ENCODE results near the gene CWC27. TPM values are rescaled to one million over a fixed set of nuclear protein-coding genes. Genes with fewer than 3 reads are reported as not detected.
A peak's percentile ranks its signal among the peaks of the same experiment; 100 is the strongest.

CWC27 gene
- total and polyA plus RNA-seq, 9 of the 15 experiments (the other 6 are each of a cell fraction or from before 2014, with no cell fraction given) = 19.7 to 49.3 (median 38.3) TPM

DNA sequence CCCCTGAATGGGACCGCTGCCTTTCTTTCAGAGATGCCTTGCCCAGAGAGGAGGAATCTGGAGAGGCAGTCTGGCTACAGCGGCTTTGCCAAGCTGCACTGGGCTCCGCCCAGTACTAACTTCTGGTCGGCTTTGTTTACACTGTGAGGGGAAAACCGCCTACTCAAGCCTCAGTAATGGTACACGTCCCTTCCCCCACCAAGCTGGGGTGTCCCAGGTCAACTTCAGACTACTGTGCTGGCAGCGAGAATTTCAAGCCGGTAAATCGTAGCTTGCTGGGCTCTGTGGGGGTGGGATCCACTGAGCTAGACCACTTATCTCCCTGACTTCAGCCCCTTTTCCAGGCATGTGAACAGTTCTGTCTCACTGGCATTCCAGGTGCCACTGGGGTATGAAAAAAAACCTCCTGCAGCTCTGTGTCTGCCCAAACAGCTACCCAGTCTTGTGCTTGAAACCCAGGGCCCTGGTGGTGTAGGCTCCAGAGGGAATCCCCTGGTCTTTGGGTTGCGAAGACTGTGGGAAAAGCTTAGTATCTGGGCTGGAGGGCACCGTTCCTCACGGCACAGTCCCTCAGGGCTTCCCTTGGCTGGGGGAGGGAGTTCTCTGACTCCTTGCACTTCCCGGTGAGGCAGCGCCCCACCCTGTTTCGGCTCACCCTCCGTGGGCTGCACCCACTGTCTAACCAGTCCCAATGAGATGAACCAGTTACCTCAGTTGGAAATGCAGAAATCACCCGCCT, 171.2 kb downstream of the CWC27 start (continued):
- TF ChIP-seq, protein P1, sequence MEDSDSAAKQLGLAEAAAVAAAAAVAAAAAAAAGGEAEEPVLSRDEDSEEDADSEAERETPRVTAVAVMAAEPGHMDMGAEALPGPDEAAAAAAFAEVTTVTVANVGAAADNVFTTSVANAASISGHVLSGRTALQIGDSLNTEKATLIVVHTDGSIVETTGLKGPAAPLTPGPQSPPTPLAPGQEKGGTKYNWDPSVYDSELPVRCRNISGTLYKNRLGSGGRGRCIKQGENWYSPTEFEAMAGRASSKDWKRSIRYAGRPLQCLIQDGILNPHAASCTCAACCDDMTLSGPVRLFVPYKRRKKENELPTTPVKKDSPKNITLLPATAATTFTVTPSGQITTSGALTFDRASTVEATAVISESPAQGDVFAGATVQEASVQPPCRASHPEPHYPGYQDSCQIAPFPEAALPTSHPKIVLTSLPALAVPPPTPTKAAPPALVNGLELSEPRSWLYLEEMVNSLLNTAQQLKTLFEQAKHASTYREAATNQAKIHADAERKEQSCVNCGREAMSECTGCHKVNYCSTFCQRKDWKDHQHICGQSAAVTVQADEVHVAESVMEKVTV (CRISPR knock-in tag; IDR thresholded peaks at IDR 0.05) = no peak

DNA sequence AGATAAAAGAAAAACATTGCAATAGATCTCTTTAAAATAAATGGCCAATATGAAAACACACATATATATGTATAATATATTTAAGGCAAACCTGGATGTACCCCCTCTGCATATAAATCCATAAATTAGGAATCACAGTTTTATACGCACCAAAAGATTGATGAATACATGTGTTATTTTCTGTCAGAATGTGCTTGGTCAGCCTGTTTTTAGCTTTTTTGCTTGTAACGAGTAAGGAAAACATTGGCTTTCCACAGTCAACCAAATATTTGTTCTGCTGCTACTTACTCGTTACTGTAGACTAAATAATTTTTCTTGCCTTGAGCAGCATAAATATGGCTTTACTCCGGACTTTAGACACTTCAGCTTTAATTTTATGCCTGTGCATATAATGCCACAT, 173.7 kb downstream of the CWC27 start:
- ATAC-seq (no peak), DNase-seq (ENCODE audit: extremely low read depth in 1 of 4, low spot score in 3 of 4) (no peak), FAIRE-seq (no peak)
- H3K79me2 ChIP-seq (ENCODE audit: control insufficient read depth, insufficient read depth, low read length) = no peaks in the 10 kb centered on the region
- WGBS (ENCODE audit: insufficient coverage, low coverage, missing lambda C conversion rate) = 69% methylated on average over 4 of the region's 4 CpGs
- no peak overlapping the region for H3K4me2 ChIP-seq (ENCODE audit: insufficient read depth, low read length)
- intact Hi-C loops (cut with micrococcal nuclease) = loop anchor here (10.0 kb wide), 2 partner anchors 128 to 308 kb away; no protein-coding TSS in a partner anchor
- no peaks in the 10 kb centered on the region for H3K9me1 ChIP-seq (ENCODE audit: control insufficient read depth, insufficient read depth, low read length)
- no peaks in the 10 kb centered on the region for H4K20me1 ChIP-seq (replicated peaks; ENCODE audit: control insufficient read depth, insufficient read depth, low read length)
- BruUV-seq (replicated peaks) = no TSS peak
- no peak overlapping the region for H3K9ac ChIP-seq (ENCODE audit: insufficient read depth in 1 of 2, low read depth in 2 of 2, low read length in 2 of 2)
- ChIA-PET CTCF (ENCODE audit: low intra/inter-chr PET ratio) (no interaction called here), POLR2A (no interaction called here)
- no peak overlapping the region for H3K4me3 ChIP-seq
- no peaks in the 10 kb centered on the region for H3K36me3 ChIP-seq (ENCODE audit: control insufficient read depth, insufficient read depth, low read length)
- H3K4me1 ChIP-seq (replicated peaks in 1 of 2; ENCODE audit: control insufficient read depth in 2 of 2, insufficient read depth in 2 of 2, low read length in 2 of 2) = peaks cover 0 to 3% of the 10 kb centered on the region in 2 experiments; a peak in 3 of 5 replicates
- no peak for TF ChIP-seq BHLHE40 (IDR thresholded peaks at IDR 0.05; ENCODE audit: low read length)
- no peak for TF ChIP-seq EWSR1 (IDR thresholded peaks at IDR 0.05; ENCODE audit: borderline replicate concordance, low read depth, partially characterized antibody)
- TF ChIP-seq JUNB (CRISPR knock-in tag; conservative IDR thresholded peaks at IDR 0.05) = no peak
- TF ChIP-seq ZNF316 (IDR thresholded peaks at IDR 0.05) = peak; percentile 20; the same call in 1 of the 2 replicates
- 0 out of 2 replicates have a peak, but pooled peaks have one; percentile 8 for TF ChIP-seq C11orf30 (IDR thresholded peaks at IDR 0.05; ENCODE audit: low read depth)
- TF ChIP-seq CCAR2 (IDR thresholded peaks at IDR 0.05; ENCODE audit: low read depth, low read length) = no peak
- no peak for TF ChIP-seq ILK (tag; IDR thresholded peaks at IDR 0.05; ENCODE audit: borderline replicate concordance, low read depth)
- TF ChIP-seq POLR2AphosphoS2 (IDR thresholded peaks at IDR 0.05; ENCODE audit: low read length) = no peak
- no peak for TF ChIP-seq TBL1XR1 (IDR thresholded peaks at IDR 0.05; ENCODE audit: low read length in 2 of 2)
- TF ChIP-seq IFI16 (CRISPR knock-in tag; IDR thresholded peaks at IDR 0.05) = no peak
- TF ChIP-seq, protein P2, sequence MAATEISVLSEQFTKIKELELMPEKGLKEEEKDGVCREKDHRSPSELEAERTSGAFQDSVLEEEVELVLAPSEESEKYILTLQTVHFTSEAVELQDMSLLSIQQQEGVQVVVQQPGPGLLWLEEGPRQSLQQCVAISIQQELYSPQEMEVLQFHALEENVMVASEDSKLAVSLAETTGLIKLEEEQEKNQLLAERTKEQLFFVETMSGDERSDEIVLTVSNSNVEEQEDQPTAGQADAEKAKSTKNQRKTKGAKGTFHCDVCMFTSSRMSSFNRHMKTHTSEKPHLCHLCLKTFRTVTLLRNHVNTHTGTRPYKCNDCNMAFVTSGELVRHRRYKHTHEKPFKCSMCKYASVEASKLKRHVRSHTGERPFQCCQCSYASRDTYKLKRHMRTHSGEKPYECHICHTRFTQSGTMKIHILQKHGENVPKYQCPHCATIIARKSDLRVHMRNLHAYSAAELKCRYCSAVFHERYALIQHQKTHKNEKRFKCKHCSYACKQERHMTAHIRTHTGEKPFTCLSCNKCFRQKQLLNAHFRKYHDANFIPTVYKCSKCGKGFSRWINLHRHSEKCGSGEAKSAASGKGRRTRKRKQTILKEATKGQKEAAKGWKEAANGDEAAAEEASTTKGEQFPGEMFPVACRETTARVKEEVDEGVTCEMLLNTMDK (IDR thresholded peaks at IDR 0.05; ENCODE audit: borderline replicate concordance, insufficient read depth, low read depth, low read length, poor library complexity, severe bottlenecking) = no peak
- TF ChIP-seq NEUROD1 (IDR thresholded peaks at IDR 0.05; ENCODE audit: borderline replicate concordance, low read depth, low read length, partially characterized antibody) = no peak
- TF ChIP-seq, protein P3, sequence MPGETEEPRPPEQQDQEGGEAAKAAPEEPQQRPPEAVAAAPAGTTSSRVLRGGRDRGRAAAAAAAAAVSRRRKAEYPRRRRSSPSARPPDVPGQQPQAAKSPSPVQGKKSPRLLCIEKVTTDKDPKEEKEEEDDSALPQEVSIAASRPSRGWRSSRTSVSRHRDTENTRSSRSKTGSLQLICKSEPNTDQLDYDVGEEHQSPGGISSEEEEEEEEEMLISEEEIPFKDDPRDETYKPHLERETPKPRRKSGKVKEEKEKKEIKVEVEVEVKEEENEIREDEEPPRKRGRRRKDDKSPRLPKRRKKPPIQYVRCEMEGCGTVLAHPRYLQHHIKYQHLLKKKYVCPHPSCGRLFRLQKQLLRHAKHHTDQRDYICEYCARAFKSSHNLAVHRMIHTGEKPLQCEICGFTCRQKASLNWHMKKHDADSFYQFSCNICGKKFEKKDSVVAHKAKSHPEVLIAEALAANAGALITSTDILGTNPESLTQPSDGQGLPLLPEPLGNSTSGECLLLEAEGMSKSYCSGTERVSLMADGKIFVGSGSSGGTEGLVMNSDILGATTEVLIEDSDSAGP (CRISPR knock-in tag; IDR thresholded peaks at IDR 0.05) = no peak
- H3K27me3 ChIP-seq (ENCODE audit: control insufficient read depth in 2 of 2, insufficient read depth in 2 of 2, low read length in 2 of 2) = no peaks in the 10 kb centered on the region
- no peaks in the 10 kb centered on the region for H3K9me3 ChIP-seq (replicated peaks; ENCODE audit: control insufficient read depth, insufficient read depth, low read depth, low read length)
- H2AFZ ChIP-seq (ENCODE audit: low read depth, low read length) = no peak overlapping the region
- H3K27ac ChIP-seq (ENCODE audit: extremely low read depth, low read depth, low read length) = no peak overlapping the region
- in situ Hi-C loops (cut with MboI) = no loop called here

Data from K562 (cell line).